Kidney tubule cell (primary cell): Measurements from ENCODE around the gene REC8.

ENCODE experiments used
- DNase-seq: peaks from one replicate; pipeline ENCODE4 v3.0.0-alpha.2; 2018; ENCODE audit warnings: low spot score

Gene REC8

GRCh38 chr14:24138396-24139271 lies 33.2 kb upstream of the REC8 start:
- DNase-seq = no peak

GRCh38 chr14:24139272-24139934 lies 32.5 kb upstream of the REC8 start:
- DNase-seq = peak; percentile 38

GRCh38 chr14:24141097-24141880 lies 30.6 kb upstream of the REC8 start, which contains the start of gene EMC9:
EMC9 (minus strand) TSS chr14:24141591; CDS start chr14:24141304, 287 bp downstream.
- DNase-seq = peak; percentile 100

GRCh38 chr14:24143511-24143910 lies 28.4 kb upstream of the REC8 start:
- peak; percentile 36 for DNase-seq

- no peak for DNase-seq
These were observed 27.4 kb upstream of the REC8 start for GRCh38 chr14:24144451-24144850.

GRCh38 chr14:24145219-24145618 lies 26.7 kb upstream of the REC8 start:
- no peak for DNase-seq

- DNase-seq = peak; percentile 46
These were observed 26.0 kb upstream of the REC8 start for GRCh38 chr14:24145690-24146452.

- DNase-seq = peak; percentile 99
These were observed 25.4 kb upstream of the REC8 start, which contains the start of gene PSME2 for GRCh38 chr14:24146453-24146977. PSME2 (minus strand) TSS chr14:24146610; CDS start chr14:24146581, 29 bp downstream.

- DNase-seq = peak; percentile 98
These were observed 24.7 kb upstream of the REC8 start, which contains the start of gene RNF31 for GRCh38 chr14:24146978-24147760. RNF31 (plus strand) TSS chr14:24147498; CDS start chr14:24147699, 201 bp downstream.

- DNase-seq = no peak
These were observed 24.0 kb upstream of the REC8 start for GRCh38 chr14:24147761-24148428.

- no peak for DNase-seq
These were observed 22.4 kb upstream of the REC8 start for GRCh38 chr14:24149302-24149969.

- no peak for DNase-seq
These were observed 21.8 kb upstream of the REC8 start for GRCh38 chr14:24150061-24150460.

- no peak for DNase-seq
These were observed 21.3 kb upstream of the REC8 start for GRCh38 chr14:24150567-24150966.

- DNase-seq = no peak
These were observed 20.9 kb upstream of the REC8 start for GRCh38 chr14:24150993-24151392.

- DNase-seq = no peak
These were observed 20.3 kb upstream of the REC8 start for GRCh38 chr14:24151404-24152080.

GRCh38 chr14:24155100-24155499 lies 16.8 kb upstream of the REC8 start:
- no peak for DNase-seq

GRCh38 chr14:24156840-24157239 lies 15.0 kb upstream of the REC8 start:
- no peak for DNase-seq

- DNase-seq = no peak
These were observed 14.5 kb upstream of the REC8 start for GRCh38 chr14:24157331-24157730.
